Aorta (tissue), 5 donors: ENCODE results near the gene PIK3R6. TPM values are rescaled to one million over a fixed set of nuclear protein-coding genes. Genes with fewer than 3 reads are reported as not detected.

Source experiments
- ATAC-seq: fragments of 200-7000 bp; cut with Tn5 transposase; one replicate; pipeline ENCODE4 v1.9.1; 2022; ENCODE audit warnings: moderate library complexity; ENCODE audit not compliant: low FRiP score
- DNase-seq, 2 donors: peaks; one replicate each; pipeline ENCODE4 v3.0.0-alpha.2; 2020
- H3K27ac ChIP-seq, 2 donors: one replicate each; pipeline ENCODE4 v1.5.1; 2013; ENCODE audit warnings: low read length in 2 of 2, mild to moderate bottlenecking in 2 of 2, moderate library complexity in 2 of 2, control low read depth in 1 of 2, inconsistent platforms in 1 of 2, low read depth in 1 of 2
- H3K27me3 ChIP-seq, 2 donors: one replicate each; pipeline ENCODE4 v1.6.1; 2013; ENCODE audit warnings: control low read depth in 1 of 2, low read length in 1 of 2, mild to moderate bottlenecking in 1 of 2, moderate library complexity in 1 of 2; ENCODE audit not compliant: insufficient read depth in 2 of 2, control insufficient read depth in 1 of 2
- H3K36me3 ChIP-seq, 2 donors: one replicate each; pipeline ENCODE4 v1.6.1; 2013; ENCODE audit warnings: control low read depth in 1 of 2, low read length in 1 of 2, mild to moderate bottlenecking in 1 of 2; ENCODE audit not compliant: insufficient read depth in 2 of 2, control insufficient read depth in 1 of 2
- H3K4me1 ChIP-seq, 2 donors: one replicate each; pipeline ENCODE4 v1.6.1; 2013; ENCODE audit warnings: low read length in 2 of 2, control low read depth in 1 of 2, mild to moderate bottlenecking in 1 of 2, moderate library complexity in 1 of 2; ENCODE audit not compliant: insufficient read depth in 2 of 2, control insufficient read depth in 1 of 2
- H3K4me3 ChIP-seq, 2 donors: one replicate each; pipeline ENCODE4 v1.5.1; 2013; ENCODE audit warnings: low read length in 2 of 2, control low read depth in 1 of 2, mild to moderate bottlenecking in 1 of 2
- H3K9me3 ChIP-seq: one replicate; pipeline ENCODE4 v1.6.1; 2013; ENCODE audit warnings: mild to moderate bottlenecking, low read length; ENCODE audit not compliant: control insufficient read depth
- WGBS, 2 donors: extraction: QIAGEN DNeasy Blood & Tissue Kit; methylation state at CpG; one replicate each; pipeline ENCODE4 v1.1.7; 2013; 5-methylcytosine and 5-hydroxymethylcytosine counted together
- intact Hi-C, 2 donors: fragments of 100-400 bp; cut with DNase I; formaldehyde crosslinking; loops; one replicate each; pipeline versions ENCODE4 v1.14.2 to v1.15.0; 2022
- polyA plus RNA-seq, 2 donors: library from polyadenylated mRNA; stranded (reverse); fragments of 200-250 nt; gene quantifications; one replicate each; pipeline ENCODE4 v1.2.3, GENCODE V29; 2013
- total RNA-seq, 2 donors: library from RNA; stranded (reverse); fragmentation: NEBNext Ultra II Directional; extraction: Animal tissue kit (Norgen Biotek cat#: 25700); gene quantifications; one replicate each; pipeline ENCODE4 v1.2.1, GENCODE V29; 2021
- donor health status: healthy with polysubstance abuse.
- donor health status: Bipolar disorder and iron deficiency.
- donor health status: DM: no; HTN: no; CAD: no.
- donor health status: DM: no; HTN: no; CAD: no.
- donor health status: DM: yes; HTN: yes; CAD: no.

The PIK3R6 gene
- total and polyA plus RNA-seq, 4 donors, result 0.10 to 3.5 (median 1.0) TPM

DNA sequence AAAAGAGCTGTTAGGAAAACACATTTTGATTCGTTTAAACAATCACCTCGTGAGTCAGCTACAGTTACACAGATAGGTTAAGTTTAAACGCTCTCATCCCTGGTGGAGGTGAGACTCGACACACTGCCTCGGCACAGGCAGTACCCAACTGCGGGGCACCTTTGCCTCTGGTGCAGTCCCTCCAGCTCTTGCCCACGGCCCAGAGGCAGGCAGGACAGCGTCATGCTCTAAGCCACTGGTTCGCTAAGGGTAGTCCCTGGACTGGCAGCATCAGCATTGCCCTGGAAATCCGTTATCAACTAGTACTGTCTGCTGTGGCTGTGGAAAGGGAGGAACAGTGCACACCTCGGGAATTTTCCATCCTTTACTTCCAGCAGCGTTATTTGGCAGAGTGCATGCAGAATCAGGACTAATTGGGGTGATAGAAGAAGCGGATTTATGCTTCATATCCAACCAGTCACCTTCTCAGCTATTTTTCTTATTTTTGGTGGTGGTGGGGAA is 3.7 kb upstream of the PIK3R6 start:
- WGBS, 2 donors, result 88 to 89% methylated on average over 13 of the region's 13 CpGs
- ATAC-seq (no peak), DNase-seq (peak in 1 of 2 donors; percentile 50)
- H3K9me3 ChIP-seq, result peaks cover 2% of the 10 kb centered on the region
- H3K4me1 ChIP-seq, result no peaks in the 10 kb centered on the region
- H3K36me3 ChIP-seq, result no peaks in the 10 kb centered on the region
- no peaks in the 10 kb centered on the region for H3K27me3 ChIP-seq
- intact Hi-C loops, result no loop called here
- no peak overlapping the region for H3K4me3 ChIP-seq
- no peak overlapping the region for H3K27ac ChIP-seq

DNA sequence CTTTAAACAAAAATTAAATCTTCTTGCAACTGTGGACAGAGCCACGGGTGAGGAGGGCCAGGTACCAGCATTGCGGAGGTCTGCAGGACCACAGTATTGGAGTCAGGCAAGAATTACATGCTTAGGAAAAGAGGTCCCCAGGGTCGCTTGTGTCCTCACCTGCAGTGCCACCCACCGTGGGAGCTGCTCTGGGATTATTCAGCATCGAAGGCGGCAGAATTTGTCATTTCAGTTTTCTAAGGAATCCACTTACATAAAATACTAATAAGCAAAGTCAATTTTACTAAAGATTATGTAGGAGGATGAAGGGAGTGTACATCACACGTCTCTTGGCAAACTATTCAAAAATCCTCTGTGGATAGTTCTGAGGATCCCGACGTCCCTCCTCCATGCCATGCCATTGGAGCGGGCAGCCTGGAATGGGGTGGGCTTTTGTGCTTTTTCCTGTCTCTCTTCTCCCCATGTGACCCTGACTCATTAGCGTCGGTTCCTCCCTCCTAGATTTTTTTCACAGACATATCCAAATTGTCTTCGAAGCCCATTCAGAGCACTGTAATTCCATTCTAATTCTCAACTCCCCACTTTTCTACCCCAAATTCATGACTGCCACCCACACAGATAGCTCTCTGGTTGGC is 3.0 kb upstream of the PIK3R6 start:
- Histone ChIP-seq H3K27me3 (no peaks in the 10 kb centered on the region), H3K9me3 (peaks cover 2% of the 10 kb centered on the region), H3K36me3 (no peaks in the 10 kb centered on the region), H3K4me3 (no peak overlapping the region), H3K27ac (no peak overlapping the region), H3K4me1 (no peaks in the 10 kb centered on the region)
- peak in 1 of 2 donors; percentile 48 for DNase-seq
- ATAC-seq, result no peak
- intact Hi-C loops, result no loop called here
- WGBS, 2 donors, result 88% methylated on average over 13 of the region's 13 CpGs

DNA sequence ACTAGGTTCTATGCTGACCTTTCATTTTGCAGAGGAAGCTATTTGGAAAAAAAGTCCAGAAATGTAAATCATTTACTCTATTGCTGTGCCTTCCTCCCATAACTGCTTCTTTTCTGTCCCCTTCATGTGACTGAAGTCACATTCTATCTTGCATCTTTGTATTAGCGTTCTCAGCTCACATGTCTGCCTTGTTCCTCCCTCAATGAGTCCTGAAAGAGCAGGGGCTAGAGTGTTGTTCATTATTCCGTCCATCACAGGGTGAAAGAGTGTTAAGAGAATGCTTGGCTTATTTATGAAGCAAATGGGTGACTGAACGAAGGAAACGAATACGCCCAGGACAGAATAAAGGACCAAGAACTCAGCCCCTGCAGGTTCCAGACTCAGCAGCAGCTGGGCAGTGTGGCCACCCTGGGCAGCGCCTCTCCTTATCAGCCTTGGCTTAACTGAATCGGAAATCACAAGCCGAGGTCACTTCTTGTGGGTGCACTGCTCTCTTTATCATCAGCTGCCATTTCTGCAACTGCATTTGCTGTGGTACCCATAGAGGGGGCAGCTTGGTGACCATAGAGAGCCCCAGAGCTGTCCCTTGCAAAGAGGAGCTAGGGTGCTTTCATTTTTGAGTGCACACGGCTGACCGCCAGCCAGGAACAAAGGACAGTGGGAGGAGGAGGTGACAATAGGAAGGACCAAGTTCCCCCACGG is 1.8 kb upstream of the PIK3R6 start:
- no peak overlapping the region for H3K27ac ChIP-seq
- intact Hi-C loops, result no loop called here
- H3K4me1 ChIP-seq, result no peaks in the 10 kb centered on the region
- ATAC-seq (no peak), DNase-seq (peak in 1 of 2 donors; percentile 24)
- no peaks in the 10 kb centered on the region for H3K27me3 ChIP-seq
- 53 to 56% methylated on average over 11 of the region's 11 CpGs for WGBS, 2 donors
- H3K4me3 ChIP-seq, result no peak overlapping the region
- H3K9me3 ChIP-seq, result peaks cover 2% of the 10 kb centered on the region
- no peaks in the 10 kb centered on the region for H3K36me3 ChIP-seq

DNA sequence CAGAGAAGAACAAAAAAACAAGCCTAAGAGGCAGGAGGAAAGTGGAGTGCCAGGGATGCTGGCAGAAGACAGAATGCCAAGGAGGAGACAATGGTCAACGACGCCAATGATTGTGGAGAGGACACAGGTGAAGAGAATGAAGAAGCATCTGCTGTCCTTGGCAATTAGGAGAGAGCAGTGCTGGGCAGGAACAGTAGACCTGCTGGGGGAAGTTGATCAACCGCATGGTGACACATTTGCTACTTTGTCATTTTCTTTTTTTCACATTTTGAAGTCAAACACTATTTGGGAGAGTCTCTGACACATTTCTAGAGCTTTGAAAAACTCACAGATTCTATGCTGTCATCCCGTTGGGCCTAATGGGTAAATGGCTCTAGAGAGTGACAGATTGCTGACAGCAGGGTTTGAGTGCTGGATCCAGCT is 1.1 kb upstream of the PIK3R6 start:
- DNase-seq, result no peak
- Histone ChIP-seq H3K27me3 (no peaks in the 10 kb centered on the region), H3K36me3 (no peaks in the 10 kb centered on the region), H3K4me1 (no peaks in the 10 kb centered on the region), H3K4me3 (no peak overlapping the region), H3K9me3 (peaks cover 2% of the 10 kb centered on the region), H3K27ac (no peak overlapping the region)
- whole genome bisulfite sequencing, 2 donors, result 72 to 78% methylated on average over 4 of the region's 4 CpGs
- ATAC-seq, result no peak
- intact Hi-C loops, result no loop called here

DNA sequence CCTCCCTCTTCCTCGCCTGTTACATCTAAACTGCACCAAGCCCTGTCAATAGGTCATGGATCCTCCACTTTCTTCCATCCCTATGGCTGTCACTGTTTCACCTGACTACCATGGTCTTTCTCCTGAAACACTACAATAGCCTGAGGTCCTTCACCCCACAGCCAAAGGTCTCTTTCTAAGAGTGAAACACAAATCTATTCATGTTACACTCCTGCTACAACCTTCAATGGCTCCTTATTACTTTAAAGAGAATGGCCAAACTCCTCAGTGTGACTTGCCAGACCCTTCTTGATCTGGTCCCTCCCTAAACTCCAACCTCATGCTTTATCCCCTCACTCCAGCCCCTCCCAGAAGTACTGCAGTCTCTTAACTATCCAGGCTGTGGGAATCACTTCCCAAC is 618 bp upstream of the PIK3R6 start:
- no peak for DNase-seq

DNA sequence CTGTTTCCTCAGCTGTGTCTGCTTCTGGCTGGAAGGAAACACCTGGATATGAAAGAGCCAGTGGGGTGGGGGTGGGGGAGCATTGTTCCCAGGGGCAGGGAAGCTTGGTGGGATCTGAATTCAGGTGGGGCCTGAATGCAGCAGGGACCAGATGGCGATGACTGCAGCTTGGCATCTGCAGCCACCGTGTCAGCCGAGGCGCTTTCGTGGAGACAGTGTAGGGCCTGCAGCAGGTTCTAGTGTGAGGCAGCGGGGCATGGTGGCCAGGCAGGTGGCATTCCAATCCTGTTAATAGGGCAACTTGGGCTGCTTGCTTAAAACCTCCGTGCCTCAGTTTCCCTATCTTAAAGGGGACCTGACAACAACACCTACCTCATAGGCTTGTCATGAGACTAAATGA is 1.7 kb downstream of the PIK3R6 start:
- Histone ChIP-seq H3K27me3 (no peaks in the 10 kb centered on the region), H3K4me3 (no peak overlapping the region), H3K36me3 (no peaks in the 10 kb centered on the region), H3K27ac (no peak overlapping the region), H3K9me3 (no peaks in the 10 kb centered on the region), H3K4me1 (no peaks in the 10 kb centered on the region)
- intact Hi-C loops, result no loop called here
- DNase-seq (no peak), ATAC-seq (no peak)
- WGBS, 2 donors, result 93% methylated on average over 7 of the region's 7 CpGs

More for the DNA sequence above, 618 bp upstream of the PIK3R6 start:
- no peak overlapping the region for H3K27ac ChIP-seq
- H3K9me3 ChIP-seq, result peaks cover 2% of the 10 kb centered on the region
- ATAC-seq, result no peak
- 94 to 100% methylated on average over 1 of the region's 1 CpG for WGBS, 2 donors
- H3K27me3 ChIP-seq, result no peaks in the 10 kb centered on the region
- intact Hi-C loops, result no loop called here
- no peak overlapping the region for H3K4me3 ChIP-seq
- H3K36me3 ChIP-seq, result no peaks in the 10 kb centered on the region
- H3K4me1 ChIP-seq, result no peaks in the 10 kb centered on the region

DNA sequence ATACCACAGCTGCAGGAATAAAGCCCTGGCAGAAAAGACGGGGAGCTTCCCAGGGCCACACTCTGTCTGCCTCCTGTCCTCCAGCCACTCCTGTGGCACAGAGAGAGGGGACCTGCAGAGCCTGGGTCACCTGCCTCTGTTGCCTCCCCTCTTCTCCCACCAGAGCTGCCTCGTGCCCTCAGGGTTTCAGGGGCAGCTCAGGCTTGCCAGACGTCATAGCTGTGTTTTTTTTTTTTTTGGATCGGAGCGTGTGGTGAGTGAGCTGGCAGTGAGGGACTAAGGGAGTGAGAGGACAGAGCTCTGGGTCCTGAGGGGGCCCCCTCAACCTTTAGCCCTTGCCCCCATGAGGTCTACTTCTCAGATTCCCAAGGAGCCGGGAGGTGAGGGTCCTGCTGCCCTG is 2.1 kb downstream of the PIK3R6 start:
- intact Hi-C loops, result no loop called here
- ATAC-seq, result no peak
- no peaks in the 10 kb centered on the region for H3K36me3 ChIP-seq
- WGBS, 2 donors, result 35% methylated on average over 6 of the region's 6 CpGs
- H3K9me3 ChIP-seq, result no peaks in the 10 kb centered on the region
- no peak overlapping the region for H3K4me3 ChIP-seq
- H3K4me1 ChIP-seq, result no peaks in the 10 kb centered on the region
- no peak for DNase-seq
- H3K27me3 ChIP-seq, result no peaks in the 10 kb centered on the region
- H3K27ac ChIP-seq, result no peak overlapping the region

DNA sequence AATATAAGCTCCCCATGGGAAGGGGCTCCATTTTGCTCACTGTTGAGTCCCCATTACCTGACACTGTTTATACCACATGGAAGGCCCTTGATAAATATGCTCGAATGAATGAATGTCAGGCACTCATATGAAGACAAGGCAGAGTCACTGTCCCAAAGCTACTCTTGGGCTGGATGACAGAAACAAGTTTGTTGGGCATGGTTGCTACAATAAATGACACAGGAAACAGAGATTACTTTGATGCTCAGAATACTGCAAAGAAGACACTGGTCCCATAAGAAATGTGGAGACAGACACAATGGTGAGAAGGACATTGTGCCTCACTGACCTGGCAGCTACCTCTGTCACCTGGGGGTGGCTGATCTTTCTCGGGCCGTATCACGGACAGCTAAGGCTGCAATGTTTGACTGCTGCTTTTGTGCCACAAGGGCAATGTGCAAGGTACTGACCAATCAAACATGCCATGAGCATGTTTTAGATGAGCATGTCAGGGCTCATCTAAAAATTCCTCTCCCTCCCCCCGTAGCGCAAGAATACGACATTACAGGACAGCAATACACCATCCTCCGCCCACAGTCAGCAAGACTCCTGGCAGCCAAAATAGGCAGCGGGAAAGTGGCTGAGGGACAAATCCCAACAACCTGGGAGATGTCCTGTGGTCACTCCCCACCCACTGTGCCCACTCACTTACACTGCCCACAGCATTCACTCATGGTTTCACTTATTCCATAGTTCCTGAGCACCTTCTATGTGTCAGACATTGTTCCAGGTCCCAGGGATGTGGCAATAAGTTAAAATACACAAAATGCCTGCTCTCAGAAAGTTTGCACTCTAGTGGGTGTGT is 5.0 kb downstream of the PIK3R6 start:
- Histone ChIP-seq H3K4me3 (no peak overlapping the region), H3K27ac (no peak overlapping the region), H3K4me1 (no peaks in the 10 kb centered on the region), H3K36me3 (no peaks in the 10 kb centered on the region), H3K9me3 (no peaks in the 10 kb centered on the region), H3K27me3 (no peaks in the 10 kb centered on the region)
- no peak for ATAC-seq
- intact Hi-C loops, result no loop called here
- WGBS, 2 donors, result 77 to 80% methylated on average over 9 of the region's 9 CpGs
- DNase-seq, result no peak
